RWPE2 (cell line): ENCODE data around the gene NOS1AP.

Experiments used
- ATAC-seq: fragments of 200-7000 bp; cut with Tn5 transposase; 3 replicates; pipeline ENCODE4 v1.9.1; 2021; ENCODE audit warnings: low read depth
- DNase-seq: peaks from one replicate; pipeline ENCODE4 v3.0.0-alpha.2; 2020; ENCODE audit warnings: low spot score
- H3K27ac ChIP-seq: fragments of 450-650 bp; 2 replicates; pipeline ENCODE4 v1.5.1; 2017; ENCODE audit warnings: mild to moderate bottlenecking; ENCODE audit not compliant: poor library complexity, severe bottlenecking
- H3K27me3 ChIP-seq: fragments of 250-450 bp; sonication (Bioruptor Pico); 2 replicates; pipeline ENCODE4 v1.5.1; 2021; ENCODE audit warnings: mild to moderate bottlenecking, moderate library complexity; ENCODE audit not compliant: insufficient read depth, poor library complexity, severe bottlenecking
- H3K36me3 ChIP-seq: fragments of 250-450 bp; sonication (Bioruptor Pico); 2 replicates; pipeline ENCODE4 v1.5.1; 2020; ENCODE audit warnings: low read depth, mild to moderate bottlenecking, moderate library complexity
- H3K4me1 ChIP-seq: fragments of 250-450 bp; sonication (Bioruptor Pico); 2 replicates; pipeline ENCODE4 v1.5.1; 2021; ENCODE audit warnings: mild to moderate bottlenecking, moderate library complexity; ENCODE audit not compliant: insufficient read depth, poor library complexity, severe bottlenecking
- H3K4me3 ChIP-seq: fragments of 250-450 bp; sonication (Bioruptor Pico); 2 replicates; pipeline ENCODE4 v1.5.1; 2021; ENCODE audit warnings: mild to moderate bottlenecking, moderate library complexity; ENCODE audit not compliant: severe bottlenecking
- H3K9me3 ChIP-seq: fragments of 250-450 bp; sonication (Bioruptor Pico); 2 replicates; pipeline ENCODE4 v1.5.1; 2021; ENCODE audit warnings: mild to moderate bottlenecking, moderate library complexity; ENCODE audit not compliant: severe bottlenecking
- TF ChIP-seq, protein P1 (sequence below): fragments of 450-650 bp; IDR thresholded peaks from one replicate; pipeline ENCODE4 v1.5.1; 2017; ENCODE audit warnings: mild to moderate bottlenecking, moderate library complexity; ENCODE audit not compliant: poor library complexity, severe bottlenecking

NOS1AP gene

DNA sequence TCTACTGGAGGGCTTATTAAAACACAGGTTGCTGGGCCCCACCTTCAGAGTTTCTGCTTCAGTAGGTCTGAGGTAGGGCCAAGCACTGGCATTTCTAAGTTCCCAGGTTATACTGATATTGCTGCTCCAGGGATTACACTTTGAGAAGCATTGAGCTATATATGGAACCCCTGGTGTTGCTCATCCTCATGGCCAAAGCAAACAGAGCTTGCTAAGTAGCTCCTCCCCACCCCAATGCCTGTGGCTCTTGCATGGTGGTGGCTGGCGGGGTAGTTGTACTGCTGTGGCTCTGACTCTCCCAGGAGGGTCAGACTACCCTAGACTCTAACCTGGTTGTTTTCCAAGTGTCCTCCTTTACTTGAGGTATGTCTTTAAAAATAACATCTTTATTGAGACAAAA is 163.6 kb downstream of the NOS1AP start:
- DNase-seq (no peak), ATAC-seq (no peak)
- TF ChIP-seq, protein P1, sequence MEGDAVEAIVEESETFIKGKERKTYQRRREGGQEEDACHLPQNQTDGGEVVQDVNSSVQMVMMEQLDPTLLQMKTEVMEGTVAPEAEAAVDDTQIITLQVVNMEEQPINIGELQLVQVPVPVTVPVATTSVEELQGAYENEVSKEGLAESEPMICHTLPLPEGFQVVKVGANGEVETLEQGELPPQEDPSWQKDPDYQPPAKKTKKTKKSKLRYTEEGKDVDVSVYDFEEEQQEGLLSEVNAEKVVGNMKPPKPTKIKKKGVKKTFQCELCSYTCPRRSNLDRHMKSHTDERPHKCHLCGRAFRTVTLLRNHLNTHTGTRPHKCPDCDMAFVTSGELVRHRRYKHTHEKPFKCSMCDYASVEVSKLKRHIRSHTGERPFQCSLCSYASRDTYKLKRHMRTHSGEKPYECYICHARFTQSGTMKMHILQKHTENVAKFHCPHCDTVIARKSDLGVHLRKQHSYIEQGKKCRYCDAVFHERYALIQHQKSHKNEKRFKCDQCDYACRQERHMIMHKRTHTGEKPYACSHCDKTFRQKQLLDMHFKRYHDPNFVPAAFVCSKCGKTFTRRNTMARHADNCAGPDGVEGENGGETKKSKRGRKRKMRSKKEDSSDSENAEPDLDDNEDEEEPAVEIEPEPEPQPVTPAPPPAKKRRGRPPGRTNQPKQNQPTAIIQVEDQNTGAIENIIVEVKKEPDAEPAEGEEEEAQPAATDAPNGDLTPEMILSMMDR, result no peak

DNA sequence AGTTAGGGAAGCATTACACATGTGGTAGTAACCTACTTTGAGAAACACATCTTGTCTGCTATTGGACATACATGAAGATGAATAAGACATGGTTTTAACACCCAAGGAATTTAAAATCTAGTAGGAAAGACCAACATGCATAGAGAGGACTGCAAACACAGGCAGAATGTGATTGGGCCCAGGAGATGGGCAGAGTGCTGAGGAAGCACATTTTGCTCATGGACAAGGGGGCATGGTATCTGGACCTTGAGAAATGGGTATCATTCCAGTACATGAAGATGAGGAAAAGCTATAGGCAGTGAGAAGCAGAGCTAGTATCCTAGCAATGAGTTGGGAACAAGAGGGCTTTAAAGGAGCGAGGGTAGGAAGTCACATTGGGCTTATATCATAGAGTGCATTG is 164.4 kb downstream of the NOS1AP start:
- no peak overlapping the region for H3K27ac ChIP-seq
- TF ChIP-seq, protein P1, result no peak
- no peaks in the 10 kb centered on the region for H3K9me3 ChIP-seq
- no peaks in the 10 kb centered on the region for H3K4me1 ChIP-seq
- no peak for DNase-seq
- H3K27me3 ChIP-seq, result no peaks in the 10 kb centered on the region
- no peak overlapping the region for H3K4me3 ChIP-seq
- no peaks in the 10 kb centered on the region for H3K36me3 ChIP-seq
- ATAC-seq, result no peak

More for the DNA sequence above, 163.6 kb downstream of the NOS1AP start:
- H3K4me1 ChIP-seq, result no peaks in the 10 kb centered on the region
- no peaks in the 10 kb centered on the region for H3K27me3 ChIP-seq
- H3K27ac ChIP-seq, result no peak overlapping the region
- H3K36me3 ChIP-seq, result no peaks in the 10 kb centered on the region
- H3K4me3 ChIP-seq, result no peak overlapping the region
- no peaks in the 10 kb centered on the region for H3K9me3 ChIP-seq

DNA sequence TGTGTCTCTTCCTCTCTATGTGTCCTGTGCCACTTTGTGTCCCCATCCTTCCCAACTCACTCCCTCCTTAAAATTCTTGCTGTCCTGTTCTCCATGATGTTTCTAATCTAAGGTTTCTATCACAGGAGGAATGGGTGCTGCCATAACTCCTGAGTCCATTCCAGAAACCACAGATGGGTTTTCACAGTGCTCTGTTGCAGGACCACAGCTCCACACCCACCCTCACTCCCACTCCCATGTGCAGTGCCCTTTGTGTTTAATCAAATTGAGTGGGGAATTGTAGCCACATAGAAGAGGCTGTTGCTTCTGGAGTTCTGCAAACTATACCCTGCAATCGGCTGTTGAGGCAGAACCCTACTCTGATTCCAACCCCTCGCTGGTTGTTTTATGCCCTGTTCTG is 165.1 kb downstream of the NOS1AP start:
- no peak for ATAC-seq
- DNase-seq, result no peak
- H3K27ac ChIP-seq, result no peak overlapping the region
- H3K27me3 ChIP-seq, result no peaks in the 10 kb centered on the region
- TF ChIP-seq, protein P1, result no peak
- no peaks in the 10 kb centered on the region for H3K9me3 ChIP-seq
- H3K4me1 ChIP-seq, result no peaks in the 10 kb centered on the region
- no peak overlapping the region for H3K4me3 ChIP-seq
- H3K36me3 ChIP-seq, result no peaks in the 10 kb centered on the region

- Histone ChIP-seq H3K4me3 (no peak overlapping the region), H3K36me3 (no peaks in the 10 kb centered on the region), H3K9me3 (no peaks in the 10 kb centered on the region), H3K27me3 (no peaks in the 10 kb centered on the region), H3K27ac (no peak overlapping the region), H3K4me1 (no peaks in the 10 kb centered on the region)
- TF ChIP-seq, protein P1, result no peak
- no peak for ATAC-seq
- no peak for DNase-seq
Measured at GRCh38 chr1:162235241-162235800, 165.8 kb downstream of the NOS1AP start.

DNA sequence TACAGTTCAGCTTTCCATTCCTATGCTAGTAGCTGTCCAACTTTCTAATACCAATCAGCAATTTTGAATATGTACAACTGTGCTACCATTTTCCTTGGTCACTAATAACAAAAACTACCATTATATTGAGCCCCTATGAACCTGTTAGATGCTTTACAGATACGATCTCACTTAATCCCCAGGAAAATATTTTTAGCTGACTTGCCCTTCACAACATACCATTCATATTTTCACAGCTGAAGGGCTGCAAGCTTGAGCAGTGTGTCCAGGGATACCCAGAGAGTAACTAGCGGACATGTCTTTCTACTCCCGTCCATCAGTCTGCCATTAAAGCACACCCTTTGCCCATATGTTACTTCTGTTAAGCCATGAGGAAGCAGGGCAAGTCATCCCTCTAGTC is 166.7 kb downstream of the NOS1AP start:
- DNase-seq, result no peak
- H3K27ac ChIP-seq, result no peak overlapping the region

More for the DNA sequence above, 166.7 kb downstream of the NOS1AP start:
- Histone ChIP-seq H3K27me3 (no peaks in the 10 kb centered on the region), H3K9me3 (no peaks in the 10 kb centered on the region), H3K36me3 (no peaks in the 10 kb centered on the region), H3K4me3 (no peak overlapping the region), H3K4me1 (no peaks in the 10 kb centered on the region)
- TF ChIP-seq, protein P1, result no peak
- ATAC-seq, result no peak
